Lung (tissue), 12 donors: Measurements from ENCODE around the gene SPCS1. TPM values are rescaled to one million over a fixed set of nuclear protein-coding genes. Genes with fewer than 3 reads are reported as not detected.

Source experiments
- ATAC-seq: fragments of 200-7000 bp; cut with Tn5 transposase; one replicate; pipeline ENCODE4 v1.9.1; 2020; ENCODE audit warnings: moderate number of reproducible peaks; ENCODE audit not compliant: insufficient read depth, low FRiP score
- DNase-seq, 3 donors: peaks; one replicate each; pipeline ENCODE4 v3.0.0-alpha.2; 2013 to 2017
- H3K27ac ChIP-seq, 2 donors: one replicate each; pipeline ENCODE4 v1.5.1; 2013; ENCODE audit warnings: mild to moderate bottlenecking in 2 of 2, moderate library complexity in 2 of 2, control low read depth in 1 of 2, inconsistent platforms in 1 of 2, low read depth in 1 of 2, low read length in 1 of 2
- H3K27me3 ChIP-seq, 3 donors: one replicate each; pipeline ENCODE4 v1.5.1; 2013; ENCODE audit warnings: low read length in 2 of 3; ENCODE audit not compliant: control insufficient read depth in 3 of 3, insufficient read depth in 3 of 3
- H3K36me3 ChIP-seq, 4 donors: one replicate each; pipeline ENCODE4 v1.5.1; 2013; ENCODE audit warnings: low read length in 4 of 4, mild to moderate bottlenecking in 1 of 4, moderate library complexity in 1 of 4; ENCODE audit not compliant: control insufficient read depth in 4 of 4, insufficient read depth in 4 of 4
- H3K4me1 ChIP-seq, 5 donors: one replicate each; pipeline ENCODE4 v1.5.1; 2013; ENCODE audit warnings: low read length in 5 of 5, mild to moderate bottlenecking in 2 of 5, moderate library complexity in 1 of 5; ENCODE audit not compliant: control insufficient read depth in 5 of 5, insufficient read depth in 5 of 5
- H3K4me3 ChIP-seq: one replicate; pipeline ENCODE4 v1.5.1; 2013; ENCODE audit warnings: mild to moderate bottlenecking, control low read depth, moderate library complexity
- H3K9ac ChIP-seq, 2 donors: one replicate each; pipeline ENCODE4 v1.5.1; 2013; ENCODE audit warnings: low read length in 2 of 2, control low read depth in 1 of 2; ENCODE audit not compliant: insufficient read depth in 1 of 2
- H3K9me3 ChIP-seq, 4 donors: one replicate each; pipeline ENCODE4 v1.5.1; 2013; ENCODE audit warnings: low read length in 3 of 4, mild to moderate bottlenecking in 1 of 4, moderate library complexity in 1 of 4; ENCODE audit not compliant: control insufficient read depth in 4 of 4, insufficient read depth in 3 of 4
- CTCF ChIP-seq: IDR thresholded peaks from 2 replicates; pipeline ENCODE4 v1.5.1; 2012; ENCODE audit warnings: mild to moderate bottlenecking; ENCODE audit errors: control extremely low read depth, extremely low read depth
- WGBS, 2 donors: extraction: QIAGEN DNeasy Blood & Tissue Kit; methylation state at CpG; one replicate each; pipeline ENCODE4 v1.1.7; 2013; 5-methylcytosine and 5-hydroxymethylcytosine counted together
- polyA plus RNA-seq, 2 donors: library from polyadenylated mRNA; stranded (reverse); fragments of 200-250 nt; gene quantifications; one replicate each; pipeline ENCODE4 v1.2.1, GENCODE V29; 2013
- total RNA-seq, 2 donors: library from RNA; depleted of rRNA in 1 of 2; stranded (reverse); fragments of >200 nt in 1 of 2; gene quantifications; one replicate each; pipeline ENCODE4 v1.2.1, GENCODE V29; 2014 to 2021
- donor health status: control.
- donor health status: control.
- donor health status: Bipolar disorder and iron deficiency.
- donor health status: healthy.
- donor health status: DM: yes; HTN: yes; CAD: no.

SPCS1 gene
- total and polyA plus RNA-seq, 4 donors, result 63.3 to 139 (median 95.7) TPM

GRCh38 chr3:52678265-52679198, 27.4 kb upstream of the SPCS1 start:
- no peak for DNase-seq
- WGBS, 2 donors, result 97 to 99% methylated on average over 6 of the region's 6 CpGs
- TF ChIP-seq CTCF, result no peak
- Histone ChIP-seq H3K4me3 (no peak overlapping the region), H3K9me3 (no peaks in the 10 kb centered on the region), H3K27me3 (no peaks in the 10 kb centered on the region), H3K36me3 (peaks cover 11 to 46% (median 18%) of the 10 kb centered on the region in 4 donors), H3K9ac (no peak overlapping the region), H3K27ac (no peak overlapping the region), H3K4me1 (peaks cover 0 to 11% (median 6%) of the 10 kb centered on the region in 5 donors)
- no peak for ATAC-seq

GRCh38 chr3:52679199-52679538, 26.7 kb upstream of the SPCS1 start:
- 80 to 81% methylated on average over 3 of the region's 3 CpGs for WGBS, 2 donors
- Histone ChIP-seq H3K27me3 (no peaks in the 10 kb centered on the region), H3K9me3 (no peaks in the 10 kb centered on the region), H3K27ac (no peak overlapping the region), H3K9ac (no peak overlapping the region), H3K4me1 (peaks cover 1 to 14% (median 6%) of the 10 kb centered on the region in 5 donors), H3K36me3 (peaks cover 11 to 44% (median 18%) of the 10 kb centered on the region in 4 donors), H3K4me3 (no peak overlapping the region)
- DNase-seq (peak in 1 of 3 donors; percentile 25), ATAC-seq (no peak)
- TF ChIP-seq CTCF, result no peak

GRCh38 chr3:52679811-52680210, 26.1 kb upstream of the SPCS1 start:
- H3K4me1 ChIP-seq, result peaks cover 2 to 20% (median 7%) of the 10 kb centered on the region in 5 donors

More at GRCh38 chr3:52679811-52680210, 26.1 kb upstream of the SPCS1 start:
- no peaks in the 10 kb centered on the region for H3K9me3 ChIP-seq
- H3K4me3 ChIP-seq, result no peak overlapping the region
- DNase-seq (no peak), ATAC-seq (no peak)
- WGBS, 2 donors, result 38 to 69% methylated on average over 1 of the region's 1 CpG
- no peak for TF ChIP-seq CTCF
- H3K9ac ChIP-seq, result no peak overlapping the region
- peaks cover 11 to 43% (median 16%) of the 10 kb centered on the region in 4 donors for H3K36me3 ChIP-seq
- no peaks in the 10 kb centered on the region for H3K27me3 ChIP-seq
- H3K27ac ChIP-seq, result peak overlapping the region; percentile 26 to 47
